Peyer's patch (tissue), 4 donors: ENCODE measurements around the gene DENND2A. TPM values are rescaled to one million over a fixed set of nuclear protein-coding genes. Genes with fewer than 3 reads are reported as not detected.

Experiments
- DNase-seq, 3 donors: peaks; one replicate each; pipeline ENCODE4 v3.0.0-alpha.2; 2017 to 2019
- H3K27ac ChIP-seq, 4 donors: fragments of 200-600 bp; sonication (generic); one replicate each; pipeline ENCODE4 v1.5.1; 2016 to 2019
- H3K27me3 ChIP-seq, 2 donors: fragments of 200-600 bp; sonication (generic); one replicate each; pipeline ENCODE4 v1.5.1; 2019
- H3K36me3 ChIP-seq, 3 donors: fragments of 200-600 bp; sonication (generic); one replicate each; pipeline ENCODE4 v1.5.1; 2016 to 2019
- H3K4me1 ChIP-seq, 4 donors: fragments of 200-600 bp; sonication (generic); one replicate each; pipeline ENCODE4 v1.5.1; 2016 to 2019
- H3K4me3 ChIP-seq, 4 donors: fragments of 200-600 bp; sonication (generic); 1 replicate in 3 of 4; 2 replicates in 1 of 4; pipeline ENCODE4 v1.5.1; 2016 to 2019; ENCODE audit warnings: mild to moderate bottlenecking in 1 of 4
- H3K9me3 ChIP-seq, 4 donors: fragments of 200-600 bp; sonication (generic); one replicate each; pipeline ENCODE4 v1.5.1; 2016 to 2019; ENCODE audit warnings: mild to moderate bottlenecking in 1 of 4
- CTCF ChIP-seq, 6 experiments: fragments of 450-650 bp in 4 of 6; fragments of 200-600 bp in 2 of 6; sonication (generic) in 1 of 6; IDR thresholded peaks; one replicate each; pipeline ENCODE4 v1.5.1; 2017 to 2019; ENCODE audit warnings: antibody characterized with exemption in 6 of 6, mild to moderate bottlenecking in 3 of 6, moderate library complexity in 1 of 6
- POLR2A ChIP-seq, 2 donors: fragments of 450-650 bp; IDR thresholded peaks; one replicate each; pipeline ENCODE4 v1.5.1; 2017; ENCODE audit warnings: antibody characterized with exemption in 2 of 2, mild to moderate bottlenecking in 2 of 2, moderate library complexity in 2 of 2
- total RNA-seq, 4 donors: library from RNA; depleted of rRNA; stranded (reverse); fragments of >200 nt; gene quantifications; one replicate each; pipeline ENCODE4 v1.1.0, GENCODE V29; 2016

DENND2A gene
- total RNA-seq, 4 donors from 2014 or later: 1.6 to 44.6 (median 8.3) TPM

GRCh38 chr7:140685407-140686087 is 44.9 kb upstream of the DENND2A start:
- DNase-seq: peak in 1 of 3 donors; percentile 40
- no peak for TF ChIP-seq POLR2A (IDR thresholded peaks at IDR 0.05)
- TF ChIP-seq CTCF (IDR thresholded peaks at IDR 0.05): no peak
- no peak overlapping the region for H3K27ac ChIP-seq
- no peaks in the 10 kb centered on the region for H3K9me3 ChIP-seq
- H3K4me3 ChIP-seq: no peak overlapping the region
- H3K27me3 ChIP-seq: no peaks in the 10 kb centered on the region
- peaks cover 0 to 40% (median 0%) of the 10 kb centered on the region in 3 donors for H3K36me3 ChIP-seq
- no peaks in the 10 kb centered on the region for H3K4me1 ChIP-seq

- Histone ChIP-seq H3K4me1 (no peaks in the 10 kb centered on the region), H3K4me3 (no peak overlapping the region), H3K9me3 (no peaks in the 10 kb centered on the region), H3K27me3 (no peaks in the 10 kb centered on the region), H3K27ac (no peak overlapping the region), H3K36me3 (peaks cover 0 to 44% (median 0%) of the 10 kb centered on the region in 3 donors)
- DNase-seq: peak in 1 of 3 donors; percentile 27
- TF ChIP-seq POLR2A (IDR thresholded peaks at IDR 0.05) (no peak), CTCF (IDR thresholded peaks at IDR 0.05) (no peak)
These were observed 43.7 kb upstream of the DENND2A start for GRCh38 chr7:140684066-140684950.

- Histone ChIP-seq H3K4me1 (no peaks in the 10 kb centered on the region), H3K36me3 (peaks cover 0 to 46% (median 0%) of the 10 kb centered on the region in 3 donors), H3K9me3 (no peaks in the 10 kb centered on the region)
These were observed 43.0 kb upstream of the DENND2A start for GRCh38 chr7:140683657-140684056.

GRCh38 chr7:140681766-140682165 is 41.2 kb upstream of the DENND2A start:
- no peak for DNase-seq
- H3K36me3 ChIP-seq: peaks cover 0 to 43% (median 0%) of the 10 kb centered on the region in 3 donors
- no peak for TF ChIP-seq CTCF (IDR thresholded peaks at IDR 0.05)
- TF ChIP-seq POLR2A (IDR thresholded peaks at IDR 0.05): no peak

More at GRCh38 chr7:140683657-140684056, 43.0 kb upstream of the DENND2A start:
- TF ChIP-seq CTCF (IDR thresholded peaks at IDR 0.05): no peak
- no peak for TF ChIP-seq POLR2A (IDR thresholded peaks at IDR 0.05)
- Histone ChIP-seq H3K4me3 (no peak overlapping the region), H3K27ac (no peak overlapping the region), H3K27me3 (no peaks in the 10 kb centered on the region)
- peak in 1 of 3 donors; percentile 7 for DNase-seq

GRCh38 chr7:140680886-140681285 is 40.3 kb upstream of the DENND2A start:
- Histone ChIP-seq H3K36me3 (peaks cover 0 to 43% (median 0%) of the 10 kb centered on the region in 3 donors), H3K4me1 (no peaks in the 10 kb centered on the region), H3K9me3 (no peaks in the 10 kb centered on the region), H3K27ac (no peak overlapping the region), H3K27me3 (no peaks in the 10 kb centered on the region), H3K4me3 (no peak overlapping the region)
- TF ChIP-seq CTCF (IDR thresholded peaks at IDR 0.05): no peak
- peak in 1 of 3 donors; percentile 14 for DNase-seq

More at GRCh38 chr7:140681766-140682165, 41.2 kb upstream of the DENND2A start:
- no peak overlapping the region for H3K4me3 ChIP-seq
- H3K4me1 ChIP-seq: no peaks in the 10 kb centered on the region
- no peaks in the 10 kb centered on the region for H3K9me3 ChIP-seq
- H3K27ac ChIP-seq: no peak overlapping the region
- H3K27me3 ChIP-seq: no peaks in the 10 kb centered on the region
